NCI-H128 (cell line): ENCODE results near the gene SLC9B2.

Experiments used
- DNase-seq: peaks from one replicate; lab custom pipeline; 2025; ENCODE audit not compliant: unreplicated experiment; lab: John Stamatoyannopoulos, UW

SLC9B2 gene, protein sequence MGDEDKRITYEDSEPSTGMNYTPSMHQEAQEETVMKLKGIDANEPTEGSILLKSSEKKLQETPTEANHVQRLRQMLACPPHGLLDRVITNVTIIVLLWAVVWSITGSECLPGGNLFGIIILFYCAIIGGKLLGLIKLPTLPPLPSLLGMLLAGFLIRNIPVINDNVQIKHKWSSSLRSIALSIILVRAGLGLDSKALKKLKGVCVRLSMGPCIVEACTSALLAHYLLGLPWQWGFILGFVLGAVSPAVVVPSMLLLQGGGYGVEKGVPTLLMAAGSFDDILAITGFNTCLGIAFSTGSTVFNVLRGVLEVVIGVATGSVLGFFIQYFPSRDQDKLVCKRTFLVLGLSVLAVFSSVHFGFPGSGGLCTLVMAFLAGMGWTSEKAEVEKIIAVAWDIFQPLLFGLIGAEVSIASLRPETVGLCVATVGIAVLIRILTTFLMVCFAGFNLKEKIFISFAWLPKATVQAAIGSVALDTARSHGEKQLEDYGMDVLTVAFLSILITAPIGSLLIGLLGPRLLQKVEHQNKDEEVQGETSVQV

DNA sequence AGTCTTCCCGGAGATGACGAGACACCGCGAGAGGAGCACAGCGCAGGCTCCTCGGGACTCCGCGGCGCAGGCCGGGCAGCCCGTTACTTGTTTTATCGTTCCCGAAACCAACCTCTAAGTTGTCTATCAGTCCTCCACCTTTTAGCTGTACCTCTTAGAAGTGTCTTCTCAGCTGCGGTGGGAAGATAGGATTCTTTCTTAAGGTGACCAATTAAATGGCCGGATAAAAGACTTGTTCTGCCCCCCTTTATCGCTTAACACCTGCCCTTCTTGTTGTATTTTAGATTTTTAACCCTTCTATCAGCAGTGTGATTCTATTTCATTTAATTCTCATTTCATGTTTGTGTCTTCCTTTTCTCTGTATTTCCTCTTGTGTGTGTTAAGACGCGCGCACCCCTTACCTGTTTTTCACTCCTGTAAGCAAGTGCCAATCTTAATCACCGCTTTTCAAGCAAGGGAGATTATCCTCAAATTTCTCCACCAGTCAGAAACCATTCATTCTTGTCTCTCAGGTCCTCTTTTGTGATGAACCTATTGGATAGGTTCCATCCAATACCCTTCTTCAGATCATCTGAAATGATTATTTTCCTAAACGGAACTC, at the start of gene SLC9B2:
TSS of gene SLC9B2 (minus strand) at position 15 of the 601 bp plus-strand sequence. CDS start 9,211 bp downstream, outside the sequence.
- no peak for DNase-seq

DNA sequence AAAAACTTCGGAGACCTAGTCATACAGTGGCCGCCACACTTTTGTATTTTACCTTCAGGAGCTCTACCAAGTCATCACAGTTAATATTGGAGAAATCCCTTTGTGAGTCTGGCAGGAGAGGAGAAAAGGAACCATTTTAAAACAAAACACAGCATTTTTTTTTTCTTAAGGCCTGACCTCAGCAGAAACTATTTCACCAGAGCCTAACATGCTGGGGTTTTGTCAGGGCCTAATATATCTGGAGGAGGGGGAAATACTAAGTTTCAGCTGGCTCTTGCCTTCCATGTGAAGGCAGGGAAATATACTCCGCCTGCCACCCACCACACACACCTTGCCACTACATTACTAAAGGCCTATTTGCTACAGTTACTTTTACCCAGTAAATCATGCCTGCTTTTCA, 49.6 kb upstream of the SLC9B2 start:
- no peak for DNase-seq

DNA sequence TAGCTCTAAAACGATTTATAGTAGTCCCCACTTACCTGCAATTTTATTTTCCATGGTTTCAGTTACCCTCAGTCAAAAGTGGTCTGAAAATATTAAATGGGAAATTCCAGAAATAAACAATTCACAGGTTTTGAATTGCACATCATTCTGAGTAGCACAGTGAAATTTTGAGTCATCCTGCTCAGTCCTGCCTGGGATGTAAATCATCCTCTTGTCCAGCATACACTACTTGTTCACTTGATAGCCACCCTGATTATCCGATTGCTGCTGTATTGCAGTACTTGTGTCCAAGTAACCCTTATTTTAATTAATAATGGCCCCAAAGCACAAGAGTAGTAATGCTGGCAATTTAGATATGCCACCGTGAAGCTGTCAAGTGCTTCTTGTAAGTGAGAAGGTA, 46.6 kb upstream of the SLC9B2 start:
- no peak for DNase-seq

DNA sequence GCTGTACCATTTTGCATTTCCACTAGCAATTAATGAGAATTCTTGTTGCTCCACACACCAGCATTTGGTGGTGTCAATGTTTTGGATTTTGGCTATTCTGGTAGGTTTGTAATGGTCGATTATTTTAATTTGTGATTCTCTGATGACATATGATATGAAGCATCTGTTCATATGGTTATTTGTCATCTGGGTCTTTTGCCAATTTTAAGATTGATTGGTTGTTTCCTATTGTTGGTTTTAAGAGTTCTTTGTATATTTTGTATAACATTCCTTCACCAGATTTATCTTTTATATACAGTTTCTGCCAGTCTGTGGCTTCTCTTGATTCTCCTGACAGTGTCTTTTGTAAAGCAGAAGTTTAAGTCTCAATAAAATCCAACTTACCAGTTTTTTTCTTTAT, 41.6 kb upstream of the SLC9B2 start:
- no peak for DNase-seq

DNA sequence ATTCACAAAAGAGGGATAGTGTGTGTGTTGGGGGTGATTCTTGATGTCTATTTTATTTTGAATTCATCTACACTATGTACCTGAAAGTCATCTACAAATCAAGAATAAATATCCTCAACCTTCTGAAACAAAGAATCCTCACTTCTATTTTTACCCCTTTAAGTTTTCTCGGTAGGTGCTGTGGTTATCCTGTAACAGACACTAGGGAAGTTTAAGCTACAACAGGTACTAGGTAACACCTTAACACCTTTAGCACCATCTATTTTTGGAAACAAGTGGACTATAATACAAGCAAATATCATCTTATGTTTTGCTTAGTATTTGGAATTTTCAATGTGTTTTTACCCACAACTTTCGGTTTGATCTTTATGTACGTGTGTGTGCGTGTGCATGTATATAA, 35.0 kb upstream of the SLC9B2 start:
- DNase-seq, result no peak

DNA sequence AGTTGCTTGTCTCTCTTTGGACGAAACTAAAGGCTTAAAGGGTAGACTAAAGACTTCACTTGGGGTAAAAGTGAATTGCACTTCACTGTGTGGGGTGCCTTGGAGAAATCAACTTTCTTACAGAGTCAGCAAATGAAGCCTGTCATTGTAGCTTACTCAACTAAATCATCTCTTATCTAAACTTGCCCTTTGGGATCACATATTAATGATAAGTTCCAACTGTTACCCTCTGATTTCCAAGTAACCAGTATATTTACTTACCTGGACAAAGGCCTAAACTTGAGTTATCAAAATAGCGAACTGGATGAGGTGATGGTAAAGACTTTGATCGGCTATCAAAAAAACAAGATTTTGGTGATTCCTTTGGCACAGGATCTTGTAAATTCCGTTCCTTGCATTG, 32.0 kb upstream of the SLC9B2 start:
- DNase-seq, result no peak

DNA sequence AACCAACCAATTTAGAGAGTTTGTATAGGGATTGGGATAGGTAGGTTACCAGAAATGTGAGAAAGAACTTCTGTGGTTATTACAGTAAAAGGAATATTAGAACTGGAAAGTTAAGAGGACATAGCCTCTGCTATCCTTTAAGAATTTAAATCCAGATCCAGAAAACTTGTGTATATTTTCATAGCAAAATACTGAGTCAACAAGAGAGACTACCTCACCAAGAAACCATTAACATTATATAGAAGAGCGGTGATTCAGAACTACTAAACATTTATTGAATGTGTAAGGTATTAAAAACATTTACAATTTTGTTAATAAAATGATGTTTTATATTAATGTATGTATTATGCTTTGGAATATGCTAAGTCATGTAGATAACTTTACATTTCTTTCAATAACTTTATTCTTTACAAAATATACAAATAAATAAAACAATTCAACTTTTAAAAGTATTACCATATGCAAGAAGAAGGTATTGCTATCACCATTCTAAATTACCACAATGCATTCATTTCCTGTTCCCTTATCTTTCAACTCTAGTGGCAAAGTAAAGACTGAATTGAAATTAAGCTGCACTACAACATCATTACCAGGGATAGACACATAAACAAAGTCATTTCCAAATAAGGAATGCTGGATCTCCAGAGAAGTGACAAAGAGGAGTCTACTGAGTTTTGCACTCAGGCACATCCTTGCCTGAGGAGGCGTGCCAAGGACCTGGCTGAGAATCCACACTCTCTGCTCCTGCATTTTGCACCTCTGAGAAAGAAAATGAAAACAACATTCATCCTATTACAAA, 29.2 kb upstream of the SLC9B2 start:
- DNase-seq, result no peak

DNA sequence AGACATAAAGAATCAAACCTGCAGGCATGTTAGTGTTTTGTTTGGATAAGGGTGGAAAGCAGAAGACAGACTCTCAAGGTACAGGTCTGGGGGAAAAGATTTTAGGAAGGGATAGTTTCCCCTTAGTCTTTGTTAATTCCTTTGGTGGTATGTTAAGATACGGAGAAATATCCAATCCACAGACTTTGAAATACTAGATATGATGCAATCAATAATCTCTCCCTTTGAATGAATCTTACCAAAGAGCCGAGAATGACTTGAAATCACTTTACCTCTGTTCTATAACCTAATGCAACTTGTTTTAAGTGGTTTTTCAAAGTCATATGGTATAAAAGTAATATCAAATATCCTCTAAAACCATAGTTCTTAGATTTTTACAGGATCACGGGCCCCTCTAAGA, 28.3 kb upstream of the SLC9B2 start:
- DNase-seq, result no peak

DNA sequence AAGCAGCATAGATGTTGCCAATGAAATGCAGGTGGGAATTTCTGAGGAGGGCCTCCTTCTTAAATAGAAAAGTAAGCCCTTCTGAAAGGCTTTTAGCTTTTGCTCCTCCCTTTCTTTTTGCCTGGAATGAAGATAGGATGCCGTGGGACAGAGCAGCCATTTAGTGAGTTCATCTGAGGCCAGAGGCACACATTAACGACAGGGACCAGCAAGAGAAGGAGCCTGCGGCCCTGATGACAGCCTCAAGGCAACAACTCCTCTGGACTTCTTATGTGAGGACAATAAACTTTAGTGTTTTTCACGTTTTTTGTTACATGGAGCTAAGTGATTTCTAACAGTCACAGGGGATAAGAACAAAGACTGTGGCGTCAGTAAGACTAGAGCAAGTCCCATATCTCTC, 24.1 kb upstream of the SLC9B2 start:
- DNase-seq, result no peak

DNA sequence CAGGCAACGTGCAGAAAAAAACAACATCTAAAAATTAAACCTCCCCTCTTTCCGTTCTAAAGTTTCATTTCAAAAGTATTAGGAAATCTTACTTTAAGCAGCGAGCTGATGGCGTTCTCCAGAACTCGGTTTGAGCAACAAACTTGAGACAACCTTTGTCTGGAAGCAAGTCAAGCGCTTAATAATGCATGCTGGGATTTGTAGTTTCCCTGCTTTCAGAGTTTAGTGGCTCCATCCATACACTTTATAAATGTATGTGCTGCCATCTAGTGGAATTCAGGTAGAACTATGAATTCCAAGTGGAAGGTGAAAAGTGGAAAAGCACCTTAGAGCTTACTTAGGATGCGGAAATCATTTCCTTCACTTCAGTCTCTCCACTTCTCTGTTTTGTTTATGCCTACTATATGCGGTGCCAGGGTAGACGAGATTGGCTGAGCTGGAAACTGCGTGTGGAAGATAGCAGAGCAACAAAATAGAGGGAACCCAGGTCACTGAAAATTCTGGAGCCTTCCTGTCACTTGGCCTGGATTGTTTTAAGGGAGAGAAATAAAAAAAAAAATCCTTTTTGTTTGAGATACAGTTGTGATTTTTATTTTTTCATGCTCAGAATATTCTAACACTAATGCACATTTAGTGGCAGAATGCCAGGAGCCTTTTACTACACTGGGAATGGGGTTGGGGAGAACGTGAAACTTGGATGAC, 23.3 kb upstream of the SLC9B2 start, which contains the start of gene BDH2:
TSS of gene BDH2 (minus strand) at position 144 of the 702 bp plus-strand sequence. CDS start 3,580 bp downstream, outside the sequence.
- peak; percentile 39 for DNase-seq

DNA sequence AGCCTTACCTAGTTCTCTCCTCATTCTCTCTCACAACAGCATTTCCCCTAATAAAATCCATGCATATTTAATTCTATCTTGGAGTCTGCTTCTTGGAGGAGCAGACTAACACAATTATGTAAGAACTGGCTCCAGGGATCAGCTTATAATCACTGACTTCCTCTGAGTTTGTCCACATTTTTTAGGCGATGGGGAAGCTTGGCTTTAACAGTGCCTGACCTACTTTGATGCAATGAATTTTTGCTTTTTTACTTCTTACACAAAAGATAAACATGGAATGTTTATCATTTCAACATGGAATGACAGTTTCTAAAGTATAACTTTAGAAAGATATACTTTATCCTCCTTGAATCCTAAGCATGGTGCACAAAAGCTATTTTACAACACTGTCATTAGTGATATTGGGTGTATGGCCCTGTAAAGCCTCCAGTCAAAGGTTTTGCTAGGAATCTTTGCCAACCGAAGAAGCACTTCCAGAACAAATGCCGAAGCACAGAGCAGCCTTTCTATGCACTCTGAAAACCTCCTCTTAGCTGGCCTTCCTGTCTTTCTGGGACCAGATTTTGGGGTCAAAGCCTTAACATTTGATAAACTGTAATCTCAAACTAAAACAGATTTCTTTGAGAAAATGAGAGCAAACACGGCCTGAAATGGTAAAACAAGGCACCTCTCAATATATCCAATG, 22.3 kb upstream of the SLC9B2 start:
- no peak for DNase-seq

DNA sequence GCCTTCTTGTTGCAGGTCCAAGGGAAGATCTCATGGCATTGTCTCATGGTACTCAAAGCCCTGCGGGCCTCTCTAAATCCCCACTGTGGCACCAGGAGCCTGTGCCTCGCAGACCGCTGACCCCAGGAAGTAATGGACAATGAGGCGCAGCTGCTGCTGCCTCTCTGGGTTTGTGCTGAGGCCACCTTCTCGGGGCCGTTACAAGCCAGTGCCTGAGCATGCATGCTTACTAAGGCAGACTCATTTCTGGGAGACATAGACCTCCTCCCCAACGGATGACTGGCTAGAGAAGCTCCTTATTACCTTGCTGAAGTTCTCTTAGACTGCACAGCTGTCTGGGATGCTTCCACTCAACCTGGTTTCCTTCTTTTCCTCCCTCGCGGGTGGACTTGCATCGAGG, 21.8 kb upstream of the SLC9B2 start:
- no peak for DNase-seq

DNA sequence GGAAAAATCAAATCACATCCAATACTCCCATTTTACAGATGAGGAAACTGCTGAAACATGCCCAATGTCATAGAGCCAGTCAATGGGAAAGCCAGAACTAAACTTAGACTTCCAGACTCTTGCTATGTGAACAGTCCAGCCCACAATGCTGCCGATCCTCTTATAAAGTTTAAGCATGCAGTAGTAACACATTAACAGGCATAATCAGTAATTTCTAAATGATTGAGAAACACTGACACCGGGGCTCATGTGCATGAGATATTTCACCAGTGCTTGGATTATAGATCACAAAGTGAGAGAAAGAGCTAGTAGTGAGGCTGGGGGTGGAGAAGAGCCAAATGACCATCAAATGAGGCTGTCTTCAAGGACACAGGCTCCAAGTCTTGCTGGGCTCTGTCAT, 20.6 kb upstream of the SLC9B2 start:
- no peak for DNase-seq

DNA sequence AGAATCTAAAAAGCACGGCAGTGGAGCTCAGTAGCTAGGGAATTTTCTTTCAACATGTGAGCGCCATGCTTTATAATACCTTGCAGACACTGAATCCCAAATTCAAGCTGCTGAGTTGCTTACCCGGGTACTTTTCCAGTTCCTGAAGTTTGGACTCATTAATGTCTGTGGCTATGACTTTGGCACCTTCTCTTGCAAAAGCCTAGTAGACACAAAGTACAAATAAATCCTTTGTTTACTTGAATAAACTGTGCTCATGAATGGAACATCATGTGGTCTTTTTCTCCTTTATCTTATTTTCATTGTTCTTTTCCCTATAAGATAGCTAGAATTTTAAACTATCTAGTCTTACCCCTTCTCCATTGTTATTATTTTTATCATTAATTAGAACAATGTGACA, 18.5 kb upstream of the SLC9B2 start:
- DNase-seq, result no peak

DNA sequence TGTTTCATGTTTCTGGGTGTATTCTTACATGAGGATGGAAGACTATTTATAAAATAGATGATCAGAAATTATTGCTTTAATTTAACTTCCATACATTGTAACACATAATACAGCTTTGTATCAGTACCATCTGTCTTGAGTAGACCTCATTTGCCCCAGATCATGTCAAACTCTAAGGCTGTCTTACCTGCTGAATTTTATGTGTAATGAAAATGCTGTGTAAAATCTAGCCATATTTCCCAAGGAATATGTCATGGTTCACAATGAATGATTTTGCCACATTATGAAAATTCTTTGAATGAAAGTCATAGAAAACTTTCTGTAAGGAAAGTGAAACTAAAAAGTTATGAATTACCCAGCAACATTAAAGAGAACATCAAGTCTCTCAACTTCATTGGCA, 15.7 kb upstream of the SLC9B2 start:
- no peak for DNase-seq

DNA sequence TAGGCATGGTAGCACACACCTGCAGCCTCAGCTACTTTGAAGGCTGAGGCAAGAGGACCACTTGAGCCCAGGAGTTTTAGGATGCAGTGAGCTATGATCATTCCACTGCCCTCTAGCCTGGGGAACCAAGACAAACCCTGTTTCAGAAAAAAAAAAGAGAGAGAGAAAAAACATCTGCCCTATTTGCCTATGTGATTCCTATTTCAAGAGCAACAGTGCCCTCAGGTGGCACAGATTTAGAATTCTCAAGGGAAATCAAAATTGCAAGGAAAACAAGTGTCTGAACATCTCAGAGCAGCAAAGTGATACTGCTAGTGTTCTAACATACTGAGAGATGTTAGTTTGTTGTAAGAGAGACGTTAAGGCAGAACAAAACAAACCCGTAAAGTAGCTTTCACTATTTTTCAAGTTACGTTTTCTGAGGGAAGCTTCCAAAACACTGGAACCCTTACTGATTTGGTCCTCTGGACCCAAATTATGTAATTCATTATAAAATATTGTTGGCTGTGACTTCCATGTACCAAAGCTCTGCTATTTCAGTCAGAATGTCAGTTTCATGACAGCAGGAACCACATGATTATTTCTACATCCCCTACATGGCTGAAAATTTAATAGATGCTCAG, 15.2 kb upstream of the SLC9B2 start:
- DNase-seq, result peak; percentile 15

DNA sequence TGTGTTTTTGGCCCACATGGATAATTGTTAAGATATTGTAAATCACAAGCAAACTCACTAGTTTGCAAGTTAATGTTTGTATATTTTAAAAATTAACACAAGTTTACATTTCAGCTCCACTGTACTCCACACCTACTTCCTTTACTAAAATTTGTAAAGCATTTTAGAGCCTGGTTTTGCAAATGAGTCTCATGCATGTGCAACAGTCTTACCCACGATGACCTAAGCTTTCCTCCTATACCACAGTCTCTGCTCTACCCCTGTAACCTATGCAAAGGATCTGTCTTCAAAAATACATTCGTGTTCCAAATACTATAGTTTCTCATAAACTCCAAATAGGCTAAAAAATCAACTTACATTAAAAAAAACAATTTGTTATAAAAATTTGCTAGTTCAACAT, 12.9 kb upstream of the SLC9B2 start:
- DNase-seq, result no peak

DNA sequence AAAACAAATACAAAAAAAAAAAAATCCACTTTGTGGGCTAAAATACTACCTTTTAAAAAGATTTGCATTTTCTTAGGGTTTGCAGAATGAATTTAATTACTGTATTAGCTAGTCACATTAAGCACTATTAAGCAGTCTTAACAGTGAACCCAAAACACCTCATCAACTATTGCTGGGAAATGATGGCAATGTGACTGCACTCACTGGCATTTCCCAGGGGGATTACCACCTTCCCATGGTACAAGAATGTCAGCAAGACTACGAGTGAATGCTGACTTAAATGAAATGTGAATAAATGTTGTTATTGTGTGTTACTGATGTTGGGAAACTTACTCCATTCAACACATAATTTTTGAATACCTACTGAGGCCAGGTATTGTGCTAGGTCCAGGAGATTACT, 10.0 kb upstream of the SLC9B2 start:
- no peak for DNase-seq

DNA sequence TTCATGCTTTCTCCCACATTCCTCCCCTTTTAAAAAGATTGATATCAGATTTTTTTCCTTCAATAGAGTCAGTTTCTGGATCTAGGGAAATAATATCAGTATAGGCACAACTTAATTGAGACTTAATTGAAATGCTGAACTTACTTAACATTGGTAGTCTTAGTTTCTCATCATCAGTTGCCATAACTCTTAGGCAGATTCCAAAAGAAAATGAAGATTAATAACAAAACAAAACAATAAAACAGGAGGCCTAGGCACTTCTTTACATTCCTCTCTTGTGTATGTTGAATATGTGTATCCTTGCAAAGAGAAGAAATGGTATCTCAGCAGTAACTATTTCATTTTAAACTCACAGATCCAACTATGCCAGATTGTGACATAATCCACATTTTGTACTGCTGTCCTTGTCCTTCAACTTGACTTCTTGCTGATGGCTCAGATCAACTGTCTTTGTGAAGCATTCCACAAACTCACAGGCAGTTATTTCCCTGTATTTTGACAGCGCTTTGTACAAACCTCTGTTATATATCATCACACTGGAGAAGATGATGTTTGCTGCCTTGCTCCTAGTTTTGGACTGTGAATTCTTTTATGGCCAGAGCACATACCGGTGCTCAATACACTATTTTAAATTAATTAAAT, 9.1 kb upstream of the SLC9B2 start:
- no peak for DNase-seq
